GM12873 (cell line): Measurements from ENCODE around the gene SIL1.

Experiments used
- TF ChIP-seq, protein P1 (sequence below): IDR thresholded peaks from 2 replicates; pipeline ENCODE4 v1.5.1; 2012; ENCODE audit warnings: low read depth, mild to moderate bottlenecking, moderate library complexity, low read length, control low read depth; ENCODE audit not compliant: insufficient read depth; ENCODE audit errors: missing control alignments

The SIL1 gene

DNA sequence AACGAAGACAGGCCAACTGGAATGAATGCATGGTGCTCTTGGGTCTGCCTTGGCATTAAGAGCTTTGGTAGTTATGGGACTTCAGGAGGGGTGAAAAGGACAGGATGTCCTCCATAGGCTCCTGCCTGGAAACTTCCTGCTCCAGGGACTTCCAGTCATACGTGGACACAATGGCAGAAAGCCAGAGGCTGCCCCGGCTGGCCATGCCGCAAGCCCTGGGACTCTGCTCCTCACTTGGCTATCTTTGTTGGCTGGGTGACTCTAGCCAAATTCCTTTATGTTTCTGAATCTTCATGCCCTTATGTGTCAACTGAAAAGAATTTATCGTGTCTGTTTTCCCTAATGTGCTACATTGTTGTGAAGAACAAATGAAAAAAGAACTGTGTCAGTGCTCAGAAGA, 136.9 kb downstream of the SIL1 start:
- TF ChIP-seq, protein P1, sequence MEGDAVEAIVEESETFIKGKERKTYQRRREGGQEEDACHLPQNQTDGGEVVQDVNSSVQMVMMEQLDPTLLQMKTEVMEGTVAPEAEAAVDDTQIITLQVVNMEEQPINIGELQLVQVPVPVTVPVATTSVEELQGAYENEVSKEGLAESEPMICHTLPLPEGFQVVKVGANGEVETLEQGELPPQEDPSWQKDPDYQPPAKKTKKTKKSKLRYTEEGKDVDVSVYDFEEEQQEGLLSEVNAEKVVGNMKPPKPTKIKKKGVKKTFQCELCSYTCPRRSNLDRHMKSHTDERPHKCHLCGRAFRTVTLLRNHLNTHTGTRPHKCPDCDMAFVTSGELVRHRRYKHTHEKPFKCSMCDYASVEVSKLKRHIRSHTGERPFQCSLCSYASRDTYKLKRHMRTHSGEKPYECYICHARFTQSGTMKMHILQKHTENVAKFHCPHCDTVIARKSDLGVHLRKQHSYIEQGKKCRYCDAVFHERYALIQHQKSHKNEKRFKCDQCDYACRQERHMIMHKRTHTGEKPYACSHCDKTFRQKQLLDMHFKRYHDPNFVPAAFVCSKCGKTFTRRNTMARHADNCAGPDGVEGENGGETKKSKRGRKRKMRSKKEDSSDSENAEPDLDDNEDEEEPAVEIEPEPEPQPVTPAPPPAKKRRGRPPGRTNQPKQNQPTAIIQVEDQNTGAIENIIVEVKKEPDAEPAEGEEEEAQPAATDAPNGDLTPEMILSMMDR, result no peak

GRCh38 chr5:139058121-139058520, 140.0 kb downstream of the SIL1 start:
- TF ChIP-seq, protein P1, result no peak

DNA sequence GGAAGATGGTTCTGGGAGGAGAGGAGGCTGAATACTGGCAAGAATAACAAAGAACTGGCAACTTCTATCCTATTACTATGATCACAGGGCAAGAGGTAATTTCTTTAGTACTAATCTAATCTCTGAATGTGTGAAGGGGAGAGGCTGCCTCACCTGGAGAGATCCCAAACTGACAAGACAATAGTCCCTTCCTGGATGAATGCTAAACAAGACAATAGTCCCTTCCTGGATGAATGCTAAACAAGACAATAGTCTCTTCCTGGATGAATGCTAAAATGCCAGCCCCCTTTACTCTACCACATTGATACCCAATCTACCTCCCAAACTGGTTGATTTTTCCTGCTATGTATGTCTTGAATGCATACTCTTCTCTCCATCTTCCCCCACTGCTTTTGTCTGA, 145.2 kb downstream of the SIL1 start:
- TF ChIP-seq, protein P1, result no peak

- TF ChIP-seq, protein P1, result no peak
Observed at GRCh38 chr5:139051392-139051791, 146.8 kb downstream of the SIL1 start.

DNA sequence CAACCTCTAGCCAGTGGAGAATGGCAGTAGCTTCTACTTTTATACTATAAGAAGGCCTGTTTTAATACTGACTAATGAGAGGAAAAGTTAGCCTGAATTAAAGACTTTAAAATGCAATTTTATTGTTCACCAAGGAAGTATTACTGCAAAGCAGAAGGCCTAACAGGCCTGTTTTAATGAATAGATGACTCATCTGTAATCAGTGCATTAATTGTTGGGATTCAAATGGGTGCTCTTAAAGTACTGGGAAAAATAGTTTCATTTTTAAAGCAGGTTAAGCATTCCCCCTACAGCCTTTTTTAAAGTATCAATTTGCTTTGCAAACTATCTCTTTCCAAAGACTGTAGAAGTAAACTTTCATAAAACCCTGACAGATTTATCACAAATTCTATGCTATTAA, 147.7 kb downstream of the SIL1 start:
- TF ChIP-seq, protein P1, result no peak

DNA sequence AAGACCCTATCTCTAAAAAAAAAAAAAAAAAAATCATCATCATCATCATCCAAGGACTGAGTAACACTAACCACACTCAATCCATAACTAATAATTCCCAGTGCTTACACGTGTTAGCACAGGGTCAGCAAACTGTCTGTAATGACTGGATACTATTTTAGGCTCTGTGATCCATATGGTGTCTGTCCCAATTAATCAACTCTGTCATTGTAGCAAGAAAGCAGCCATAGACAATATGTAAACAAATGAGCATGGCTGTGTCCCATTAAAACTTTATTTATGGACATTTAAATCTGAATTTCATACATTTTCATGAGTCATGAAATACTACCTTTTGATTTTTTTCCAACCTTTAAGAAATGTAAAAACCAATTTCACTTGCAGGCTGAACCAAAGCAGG, 148.4 kb downstream of the SIL1 start:
- TF ChIP-seq, protein P1, result no peak

DNA sequence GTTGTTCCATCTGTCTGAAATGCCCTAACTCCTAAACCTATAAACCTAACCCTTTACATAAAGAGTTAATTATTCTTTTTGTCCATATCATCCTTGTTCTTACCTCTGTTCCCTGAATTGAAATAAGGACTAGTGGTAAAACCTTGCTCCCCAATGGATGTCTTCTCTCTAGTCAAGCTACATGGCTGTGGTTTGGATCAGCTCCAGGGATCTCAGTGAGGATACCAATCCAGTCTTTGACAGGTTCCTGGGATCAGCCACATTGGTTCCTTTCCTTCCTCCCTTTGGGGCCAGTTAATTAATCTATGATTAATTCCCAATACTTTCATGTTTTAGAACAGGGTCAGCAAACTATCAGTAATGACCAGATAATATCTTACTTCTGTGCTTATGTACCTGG, 151.6 kb downstream of the SIL1 start:
- TF ChIP-seq, protein P1, result no peak

- TF ChIP-seq, protein P1, result no peak
Observed at GRCh38 chr5:139043157-139043905, 154.8 kb downstream of the SIL1 start.
